ENCODE results near the gene CCDC106.
A peak's percentile ranks its signal among the peaks of the same experiment; 100 is the strongest.

Gene CCDC106

DNA sequence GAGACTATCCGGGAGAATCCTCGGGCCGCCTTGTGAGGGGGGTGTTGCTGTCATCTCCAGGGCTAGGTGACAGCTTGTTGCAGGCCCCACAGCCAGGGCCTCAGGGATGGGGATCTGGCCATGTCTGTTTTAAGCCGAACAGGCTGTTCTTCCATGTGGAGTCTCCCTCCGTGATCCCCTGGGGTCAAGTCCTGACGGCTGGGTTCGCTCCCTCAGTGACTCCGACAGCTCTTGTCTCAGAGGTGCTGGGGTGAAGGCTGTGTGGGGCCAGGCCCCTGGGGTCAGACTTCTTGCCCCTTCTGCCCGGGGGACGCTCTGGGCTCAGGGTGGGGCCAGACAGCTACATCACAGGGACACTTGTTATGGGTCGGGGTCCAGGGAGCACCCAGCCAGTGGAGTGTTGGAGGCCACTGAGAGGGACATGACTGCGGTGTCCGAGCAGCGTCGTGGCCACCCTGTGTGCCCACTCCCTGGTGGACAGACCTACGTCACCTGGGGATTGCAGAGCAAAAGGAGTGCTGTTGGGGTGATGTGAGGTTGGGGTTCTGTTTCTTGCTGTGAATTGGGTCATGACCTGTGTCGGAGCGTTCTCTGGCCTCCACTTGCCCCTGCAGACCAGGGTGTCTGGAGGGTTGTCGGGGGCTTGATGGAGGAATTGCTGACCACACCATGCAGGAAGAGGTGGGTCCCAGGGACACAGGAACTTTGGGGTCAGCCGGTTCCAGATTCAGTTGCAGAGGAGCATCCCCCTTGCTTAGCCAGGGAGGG is 48.5 kb downstream of the CCDC106 start:
- no peak for DNase-seq (ENCODE audit: low spot score)

DNA sequence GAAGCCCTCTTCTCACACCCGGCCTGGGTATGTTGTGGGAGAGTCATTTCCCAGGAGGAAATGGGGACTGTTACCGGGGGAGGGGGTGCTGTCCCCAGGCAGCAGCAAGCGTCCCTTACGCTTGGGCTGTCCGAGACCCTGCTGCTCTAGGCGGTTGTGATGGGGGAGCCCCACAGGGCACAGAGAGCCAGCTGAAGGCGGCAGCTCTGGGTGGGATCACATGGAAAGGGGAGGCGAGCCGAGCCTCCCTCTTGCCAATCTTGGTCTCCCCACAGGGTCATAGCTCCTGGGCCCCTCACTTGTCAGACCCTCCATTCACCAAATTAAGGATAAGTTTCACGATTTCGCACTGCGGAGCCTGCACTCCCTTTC is 49.0 kb downstream of the CCDC106 start:
- no peak for DNase-seq (ENCODE audit: low spot score)

DNA sequence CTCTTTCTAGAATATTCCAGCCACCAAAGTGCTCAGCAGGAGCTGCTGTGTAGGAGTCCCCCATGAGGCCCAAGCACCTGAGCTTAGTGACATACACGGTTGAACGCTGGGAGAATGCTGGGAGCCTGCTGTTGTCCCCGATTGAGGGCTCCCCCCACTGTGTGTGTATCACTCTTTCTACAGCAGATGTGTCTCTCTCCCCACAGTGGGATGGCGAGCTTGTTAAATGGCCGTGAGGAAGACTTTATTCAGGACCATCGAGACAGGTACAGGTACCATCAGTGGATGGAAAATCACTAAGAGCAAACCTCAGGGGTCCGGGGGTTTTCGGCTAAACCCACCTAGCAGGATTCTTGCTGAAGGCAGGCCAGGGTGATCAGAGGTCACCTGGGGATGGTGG is 49.7 kb downstream of the CCDC106 start:
- DNase-seq (ENCODE audit: low spot score), result no peak

DNA sequence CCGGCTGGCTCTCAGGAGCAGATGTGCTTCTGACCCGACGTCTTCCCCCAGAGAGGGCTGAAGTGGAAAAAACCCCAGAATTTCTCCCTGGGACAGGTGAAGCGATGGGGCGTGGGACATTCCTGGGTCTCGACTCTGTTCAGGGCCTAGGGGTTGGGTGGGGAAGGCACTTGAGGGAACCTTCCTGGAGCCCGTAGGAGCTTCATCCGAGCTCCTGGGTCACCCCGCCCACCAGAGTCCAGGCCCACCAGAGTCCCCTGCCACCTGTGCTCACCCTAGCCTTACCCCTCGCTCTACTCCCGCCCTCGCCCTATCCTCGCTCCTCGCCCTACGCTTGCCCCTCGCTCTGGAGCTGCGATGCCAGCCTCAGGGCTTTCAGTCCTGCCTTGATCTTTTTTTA is 50.2 kb downstream of the CCDC106 start:
- no peak for DNase-seq (ENCODE audit: low spot score)

DNA sequence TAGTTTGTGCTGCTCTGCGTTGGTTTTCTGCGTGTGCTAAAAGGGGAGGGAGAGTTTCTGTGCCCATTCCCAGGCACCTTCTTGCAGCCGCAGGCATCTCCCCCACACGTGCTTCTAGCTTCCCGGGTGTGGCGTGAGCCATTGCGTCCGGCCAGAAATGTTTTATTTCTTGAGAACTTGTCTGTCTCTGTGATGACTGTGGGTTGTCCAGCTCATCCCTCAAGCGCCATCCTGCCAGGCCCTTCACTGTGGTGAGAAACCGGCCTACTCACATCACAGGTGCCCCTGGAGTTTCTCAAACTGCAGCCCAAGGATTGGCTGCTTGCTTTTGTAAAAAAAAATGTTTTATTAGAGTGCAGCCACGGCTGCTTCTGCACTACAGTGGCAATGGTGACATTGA is 51.2 kb downstream of the CCDC106 start:
- no peak for DNase-seq (ENCODE audit: low spot score)

DNA sequence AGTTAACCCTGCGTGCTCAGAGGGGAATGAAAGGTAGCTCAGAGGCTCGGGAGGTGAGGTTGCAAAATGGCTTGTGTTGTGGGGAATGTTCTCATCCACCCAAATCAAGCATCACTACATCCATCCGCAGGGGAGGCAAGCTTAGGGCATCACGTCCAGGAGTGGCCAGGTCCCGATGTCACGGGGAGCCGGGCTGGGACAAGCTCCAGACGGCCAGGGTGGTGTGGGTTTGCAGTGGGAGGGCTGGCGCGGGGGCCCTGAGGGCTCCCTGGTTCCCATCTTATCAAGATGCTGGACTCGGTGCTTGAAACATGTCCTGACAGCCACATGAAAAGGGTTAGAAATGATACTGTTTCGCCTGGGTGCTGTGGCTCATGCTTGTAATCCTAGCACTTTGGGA is 52.8 kb downstream of the CCDC106 start:
- no peak for DNase-seq (ENCODE audit: low spot score)

DNA sequence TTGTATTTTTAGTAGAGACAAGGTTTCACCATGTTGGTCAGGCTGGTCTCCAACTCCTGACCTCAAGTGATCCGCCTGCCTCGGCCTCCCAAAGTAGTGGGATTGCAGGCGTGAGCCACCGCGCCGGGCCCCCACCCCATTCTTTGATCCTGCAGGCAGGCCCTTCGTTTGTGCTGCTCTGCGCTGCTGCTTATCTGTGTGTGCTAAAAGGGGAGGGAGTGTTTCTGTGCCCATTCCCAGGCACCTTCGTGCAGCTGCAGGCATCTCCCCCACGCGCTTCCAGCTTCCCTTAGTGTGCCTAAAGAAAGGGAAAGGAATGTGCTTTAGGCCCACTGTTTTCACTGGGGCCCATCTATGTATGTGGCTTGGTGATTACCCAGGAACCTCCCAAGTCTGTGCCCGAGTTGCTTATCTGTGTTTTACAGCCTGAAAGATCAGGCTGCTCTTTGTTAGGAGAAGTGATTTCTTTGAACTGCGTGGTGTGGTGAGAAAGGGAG is 54.2 kb downstream of the CCDC106 start:
- DNase-seq (ENCODE audit: low spot score), result peak; percentile 34
